SK-MEL-5 (cell line): Measurements from ENCODE around the gene ZNF366. TPM values are rescaled to one million over a fixed set of nuclear protein-coding genes. Genes with fewer than 3 reads are reported as not detected.
A peak's percentile ranks its signal among the peaks of the same experiment; 100 is the strongest.

Source experiments
- DNase-seq: peaks from one replicate; pipeline ENCODE4 v3.0.0-alpha.2; 2016; ENCODE audit warnings: low read depth, low spot score
- in situ Hi-C: cut with HindIII; loops from 2 replicates; pipeline ENCODE4 v1.10.0; 2016; ENCODE audit warnings: low sequenced_read_pairs, high pct_unique_total_duplicates, low pct_unique_long_range_greater_than_20kb
- total RNA-seq: library from RNA; depleted of rRNA; stranded (reverse); fragments of >200 nt; shearing (Covaris generic); gene quantifications from 2 replicates; pipeline ENCODE4 v1.2.3, GENCODE V29; 2014

ZNF366 gene
- total RNA-seq, 1 experiment from 2014 or later = 0.03 TPM

GRCh38 chr5:72503888-72504491 lies 3.2 kb downstream of the ZNF366 start:
- in situ Hi-C loops = no loop called here
- DNase-seq = no peak

GRCh38 chr5:72501488-72501887 lies 5.7 kb downstream of the ZNF366 start:
- DNase-seq = no peak
- in situ Hi-C loops = no loop called here

- DNase-seq = no peak
These were observed 7.5 kb downstream of the ZNF366 start for GRCh38 chr5:72499730-72500129.

GRCh38 chr5:72499090-72499489 lies 8.1 kb downstream of the ZNF366 start:
- no peak for DNase-seq
- in situ Hi-C loops = no loop called here

More at GRCh38 chr5:72499730-72500129, 7.5 kb downstream of the ZNF366 start:
- in situ Hi-C loops = no loop called here

GRCh38 chr5:72498284-72498683 lies 8.9 kb downstream of the ZNF366 start:
- peak; percentile 15 for DNase-seq
- in situ Hi-C loops = no loop called here

GRCh38 chr5:72497823-72498222 lies 9.4 kb downstream of the ZNF366 start:
- in situ Hi-C loops = no loop called here
- DNase-seq = no peak

GRCh38 chr5:72495410-72495809 lies 11.8 kb downstream of the ZNF366 start:
- DNase-seq = no peak
- in situ Hi-C loops = no loop called here

- in situ Hi-C loops = no loop called here
- no peak for DNase-seq
These were observed 12.5 kb downstream of the ZNF366 start for GRCh38 chr5:72494623-72495124.

GRCh38 chr5:72489536-72489935 lies 17.7 kb downstream of the ZNF366 start:
- in situ Hi-C loops = no loop called here
- DNase-seq = no peak

- no peak for DNase-seq
These were observed 18.5 kb downstream of the ZNF366 start for GRCh38 chr5:72488756-72489155.

GRCh38 chr5:72487177-72487576 lies 20.0 kb downstream of the ZNF366 start:
- no peak for DNase-seq
- in situ Hi-C loops = no loop called here

More at GRCh38 chr5:72488756-72489155, 18.5 kb downstream of the ZNF366 start:
- in situ Hi-C loops = no loop called here

- in situ Hi-C loops = no loop called here
- no peak for DNase-seq
These were observed 20.8 kb downstream of the ZNF366 start for GRCh38 chr5:72486371-72486770.

- no peak for DNase-seq
- in situ Hi-C loops = no loop called here
These were observed 21.7 kb downstream of the ZNF366 start for GRCh38 chr5:72485430-72485974.

GRCh38 chr5:72482046-72482445 lies 25.2 kb downstream of the ZNF366 start:
- in situ Hi-C loops = no loop called here
- DNase-seq = no peak

GRCh38 chr5:72480841-72481240 lies 26.4 kb downstream of the ZNF366 start:
- in situ Hi-C loops = no loop called here
- no peak for DNase-seq

GRCh38 chr5:72479921-72480320 lies 27.3 kb downstream of the ZNF366 start:
- DNase-seq = no peak
- in situ Hi-C loops = no loop called here

GRCh38 chr5:72478684-72479083 lies 28.5 kb downstream of the ZNF366 start:
- in situ Hi-C loops = no loop called here
- no peak for DNase-seq

GRCh38 chr5:72478276-72478675 lies 28.9 kb downstream of the ZNF366 start:
- in situ Hi-C loops = no loop called here
- no peak for DNase-seq

- in situ Hi-C loops = no loop called here
These were observed 29.6 kb downstream of the ZNF366 start for GRCh38 chr5:72477644-72478043.

More at GRCh38 chr5:72477644-72478043, 29.6 kb downstream of the ZNF366 start:
- no peak for DNase-seq
